Activated CD8-positive, alpha-beta T cell treated with anti-CD3 and anti-CD28 coated beads for 36 hours (primary cell): ENCODE data around the gene IQCE. TPM values are rescaled to one million over a fixed set of nuclear protein-coding genes. Genes with fewer than 3 reads are reported as not detected.

Experiments
- ATAC-seq: fragments of 200-7000 bp; cut with Tn5 transposase; one replicate; pipeline ENCODE4 v1.10.0; 2021; ENCODE audit warnings: mild to moderate bottlenecking, moderate library complexity
- CTCF ChIA-PET: fragments of 350-600 bp; sonication (Branson Sonifier 250); formaldehyde crosslinking; loops from one replicate; lab custom pipeline; 2021; ENCODE audit warnings: antibody characterized with exemption; lab: Charles Lee
- POLR2A ChIA-PET: fragments of 350-600 bp; sonication (Branson Sonifier 250); formaldehyde crosslinking; loops from one replicate; lab custom pipeline; 2021; ENCODE audit warnings: antibody characterized with exemption; lab: Charles Lee
- DNase-seq: peaks from one replicate; pipeline ENCODE4 v3.0.0-alpha.2; 2020
- H3K27ac Mint-ChIP-seq: one replicate; pipeline ENCODE4 v1.8.0; 2021; ENCODE audit warnings: mild to moderate bottlenecking, mixed read lengths
- H3K27me3 Mint-ChIP-seq: one replicate; pipeline ENCODE4 v1.8.0; 2021; ENCODE audit warnings: mixed read lengths
- H3K36me3 Mint-ChIP-seq: one replicate; pipeline ENCODE4 v1.8.0; 2021; ENCODE audit warnings: low read depth, mixed read lengths
- H3K4me1 Mint-ChIP-seq: one replicate; pipeline ENCODE4 v1.8.0; 2021; ENCODE audit warnings: low read depth, mixed read lengths
- H3K4me3 Mint-ChIP-seq: one replicate; pipeline ENCODE4 v1.8.0; 2021; ENCODE audit warnings: mild to moderate bottlenecking, moderate library complexity, mixed read lengths
- H3K9me3 Mint-ChIP-seq: one replicate; pipeline ENCODE4 v1.8.0; 2021; ENCODE audit warnings: mixed read lengths
- CTCF ChIP-seq: fragments of 200-600 bp; IDR thresholded peaks from one replicate; pipeline ENCODE4 v1.8.0; 2022; ENCODE audit warnings: antibody characterized with exemption, mild to moderate bottlenecking
- intact Hi-C: fragments of 100-400 bp; cut with micrococcal nuclease; formaldehyde crosslinking; loops from one replicate; pipeline ENCODE4 v1.10.0; 2022
- total RNA-seq, 2 experiments: library from RNA; stranded (reverse); gene quantifications; one replicate each; pipeline ENCODE4 v1.2.3, GENCODE V29; 2021

Gene IQCE
- total RNA-seq, 2 experiments from 2014 or later: 4.0 to 4.3 TPM

GRCh38 chr7:2603044-2603965 is 44.5 kb downstream of the IQCE start:
- H3K4me1 Mint-ChIP-seq: no peaks in the 10 kb centered on the region
- DNase-seq: no peak
- H3K9me3 Mint-ChIP-seq: no peaks in the 10 kb centered on the region
- CTCF ChIA-PET: no interaction called here
- no peak overlapping the region for H3K4me3 Mint-ChIP-seq
- no peak for ATAC-seq
- H3K27me3 Mint-ChIP-seq: no peaks in the 10 kb centered on the region
- H3K27ac Mint-ChIP-seq: no peak overlapping the region
- intact Hi-C loops: no loop called here
- peaks cover 3% of the 10 kb centered on the region for H3K36me3 Mint-ChIP-seq
- POLR2A ChIA-PET: no interaction called here
- TF ChIP-seq CTCF: no peak

- POLR2A ChIA-PET: no interaction called here
- intact Hi-C loops: no loop called here
- Mint-ChIP-seq H3K9me3 (no peaks in the 10 kb centered on the region), H3K4me1 (peaks cover 7% of the 10 kb centered on the region), H3K36me3 (no peaks in the 10 kb centered on the region), H3K27me3 (no peaks in the 10 kb centered on the region), H3K27ac (no peak overlapping the region), H3K4me3 (no peak overlapping the region)
- ATAC-seq: no peak
- no peak for TF ChIP-seq CTCF
- CTCF ChIA-PET: interaction anchor here (0.9 to 1.2 kb wide), 2 partner anchors 114 to 136 kb away, joined by 3 read pairs; no protein-coding TSS in a partner anchor
- DNase-seq: no peak
Observed at GRCh38 chr7:2604608-2605174, 45.9 kb downstream of the IQCE start.

- Mint-ChIP-seq H3K4me3 (no peak overlapping the region), H3K4me1 (peaks cover 7% of the 10 kb centered on the region), H3K9me3 (no peaks in the 10 kb centered on the region), H3K36me3 (no peaks in the 10 kb centered on the region), H3K27me3 (no peaks in the 10 kb centered on the region), H3K27ac (no peak overlapping the region)
- ATAC-seq (no peak), DNase-seq (no peak)
- ChIA-PET POLR2A (no interaction called here), CTCF (interaction anchor here (1.2 kb wide), 1 partner anchor 113 kb away, joined by 3 read pairs; no protein-coding TSS in a partner anchor)
- intact Hi-C loops: no loop called here
- no peak for TF ChIP-seq CTCF
Observed at GRCh38 chr7:2605608-2606538, 47.1 kb downstream of the IQCE start.

GRCh38 chr7:2606539-2606936 is 47.8 kb downstream of the IQCE start:
- Mint-ChIP-seq H3K36me3 (no peaks in the 10 kb centered on the region), H3K9me3 (no peaks in the 10 kb centered on the region), H3K4me3 (no peak overlapping the region), H3K27me3 (no peaks in the 10 kb centered on the region), H3K4me1 (peaks cover 7% of the 10 kb centered on the region), H3K27ac (no peak overlapping the region)
- CTCF ChIA-PET: no interaction called here
- DNase-seq (no peak), ATAC-seq (no peak)
- intact Hi-C loops: no loop called here
- TF ChIP-seq CTCF: no peak
- POLR2A ChIA-PET: no interaction called here
